Smooth muscle cell (in vitro differentiated cells): ENCODE data around the gene SLC6A19. TPM values are rescaled to one million over a fixed set of nuclear protein-coding genes. Genes with fewer than 3 reads are reported as not detected.

ENCODE experiments used
- DNase-seq: peaks from one replicate; lab custom pipeline; 2025; ENCODE audit not compliant: unreplicated experiment; lab: John Stamatoyannopoulos, UW
- H2AFZ ChIP-seq: fragments of 200-600 bp; sonication (generic); 2 replicates; pipeline ENCODE4 v1.6.0; 2016; ENCODE audit warnings: antibody characterized with exemption, low read depth, mild to moderate bottlenecking
- H3F3A ChIP-seq: fragments of 200-600 bp; sonication (generic); 2 replicates; pipeline ENCODE4 v1.6.0; 2017; ENCODE audit warnings: antibody characterized with exemption, low read depth
- H3K27ac ChIP-seq: fragments of 200-600 bp; sonication (generic); 2 replicates; pipeline ENCODE4 v1.5.1; 2016; ENCODE audit warnings: low read depth, mild to moderate bottlenecking
- H3K27me3 ChIP-seq: fragments of 200-600 bp; sonication (generic); 2 replicates; pipeline ENCODE4 v1.6.1; 2016; ENCODE audit warnings: low read depth, mild to moderate bottlenecking
- H3K36me3 ChIP-seq: fragments of 200-600 bp; sonication (generic); 2 replicates; pipeline ENCODE4 v1.5.1; 2016; ENCODE audit warnings: low read depth
- H3K4me1 ChIP-seq: fragments of 200-600 bp; sonication (generic); 2 replicates; pipeline ENCODE4 v1.5.1; 2016; ENCODE audit warnings: low read depth
- H3K4me2 ChIP-seq: fragments of 200-600 bp; sonication (generic); 2 replicates; pipeline ENCODE4 v1.6.0; 2016; ENCODE audit warnings: mild to moderate bottlenecking
- H3K4me3 ChIP-seq: fragments of 200-600 bp; sonication (generic); 2 replicates; pipeline ENCODE4 v1.5.1; 2016; ENCODE audit warnings: mild to moderate bottlenecking
- H3K79me2 ChIP-seq: fragments of 200-600 bp; sonication (generic); 2 replicates; pipeline ENCODE4 v1.6.0; 2016; ENCODE audit warnings: low read depth, mild to moderate bottlenecking
- H3K9ac ChIP-seq: fragments of 200-600 bp; sonication (generic); 2 replicates; pipeline ENCODE4 v1.6.0; 2016; ENCODE audit warnings: low read depth
- H3K9me3 ChIP-seq: fragments of 200-600 bp; sonication (generic); replicated peaks from 2 replicates; pipeline ENCODE4 v1.5.1; 2016; ENCODE audit warnings: low read depth
- H4K20me1 ChIP-seq: fragments of 200-600 bp; sonication (generic); 2 replicates; pipeline ENCODE4 v1.6.0; 2016; ENCODE audit warnings: low read depth
- WGBS: methylation state at CpG from one replicate; pipeline ENCODE4 v1.1.7; 2016; ENCODE audit warnings: low lambda C conversion rate; 5-methylcytosine and 5-hydroxymethylcytosine counted together
- polyA plus RNA-seq: library from polyadenylated mRNA; unstranded; fragments of >200 nt; fragmentation: Nextera tagmentation; extraction: Ambion mirVana; gene quantifications from 2 replicates; pipeline ENCODE4 v1.2.1, GENCODE V29; 2016
- total RNA-seq: library from RNA; depleted of rRNA; stranded (reverse); fragments of >200 nt; gene quantifications from 2 replicates; pipeline ENCODE4 v1.2.3, GENCODE V29; 2014
- TF ChIP-seq, protein P1 (sequence below): fragments of 200-600 bp; sonication (generic); IDR thresholded peaks from 2 replicates; pipeline ENCODE4 v1.5.1; 2017; ENCODE audit warnings: borderline replicate concordance, mild to moderate bottlenecking, antibody characterized with exemption; ENCODE audit not compliant: insufficient read depth, poor library complexity, severe bottlenecking

The SLC6A19 gene
- total and polyA plus RNA-seq, 2 experiments from 2014 or later: not detected

DNA sequence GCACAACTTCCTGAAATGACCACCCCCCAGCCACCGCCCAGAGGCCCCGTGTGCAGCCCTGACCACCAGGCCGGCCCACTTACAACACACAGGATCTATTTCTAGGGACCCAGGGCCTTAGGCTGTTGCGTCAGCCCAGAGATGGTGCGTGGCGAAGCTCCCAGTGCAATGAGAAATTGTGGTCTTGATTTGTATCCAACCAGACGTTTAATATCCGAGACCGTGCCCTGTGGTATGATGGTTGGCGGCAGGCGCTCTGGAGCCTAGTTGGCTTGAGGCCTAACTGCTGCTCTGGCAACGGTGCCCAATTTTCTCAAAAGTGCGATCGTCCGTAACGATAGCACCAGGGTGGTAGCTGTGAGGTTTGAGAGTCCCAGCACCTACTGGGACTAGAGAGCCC is 32.6 kb upstream of the SLC6A19 start:
- Histone ChIP-seq H3F3A (no peaks in the 10 kb centered on the region), H3K79me2 (no peaks in the 10 kb centered on the region), H3K36me3 (no peaks in the 10 kb centered on the region), H3K27ac (no peak overlapping the region), H2AFZ (no peak overlapping the region), H3K4me1 (no peaks in the 10 kb centered on the region), H3K9me3 (no peaks in the 10 kb centered on the region), H3K4me2 (no peak overlapping the region), H3K4me3 (no peak overlapping the region), H4K20me1 (no peaks in the 10 kb centered on the region), H3K9ac (no peak overlapping the region), H3K27me3 (no peaks in the 10 kb centered on the region)
- TF ChIP-seq, protein P1, sequence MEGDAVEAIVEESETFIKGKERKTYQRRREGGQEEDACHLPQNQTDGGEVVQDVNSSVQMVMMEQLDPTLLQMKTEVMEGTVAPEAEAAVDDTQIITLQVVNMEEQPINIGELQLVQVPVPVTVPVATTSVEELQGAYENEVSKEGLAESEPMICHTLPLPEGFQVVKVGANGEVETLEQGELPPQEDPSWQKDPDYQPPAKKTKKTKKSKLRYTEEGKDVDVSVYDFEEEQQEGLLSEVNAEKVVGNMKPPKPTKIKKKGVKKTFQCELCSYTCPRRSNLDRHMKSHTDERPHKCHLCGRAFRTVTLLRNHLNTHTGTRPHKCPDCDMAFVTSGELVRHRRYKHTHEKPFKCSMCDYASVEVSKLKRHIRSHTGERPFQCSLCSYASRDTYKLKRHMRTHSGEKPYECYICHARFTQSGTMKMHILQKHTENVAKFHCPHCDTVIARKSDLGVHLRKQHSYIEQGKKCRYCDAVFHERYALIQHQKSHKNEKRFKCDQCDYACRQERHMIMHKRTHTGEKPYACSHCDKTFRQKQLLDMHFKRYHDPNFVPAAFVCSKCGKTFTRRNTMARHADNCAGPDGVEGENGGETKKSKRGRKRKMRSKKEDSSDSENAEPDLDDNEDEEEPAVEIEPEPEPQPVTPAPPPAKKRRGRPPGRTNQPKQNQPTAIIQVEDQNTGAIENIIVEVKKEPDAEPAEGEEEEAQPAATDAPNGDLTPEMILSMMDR: no peak
- 97% methylated on average over 16 of the region's 16 CpGs for WGBS
- DNase-seq: no peak

GRCh38 chr5:1169211-1170115 is 31.9 kb upstream of the SLC6A19 start:
- H3K9ac ChIP-seq: no peak overlapping the region
- 95% methylated on average over 31 of the region's 33 CpGs for WGBS
- H3K9me3 ChIP-seq: no peaks in the 10 kb centered on the region
- no peaks in the 10 kb centered on the region for H3K36me3 ChIP-seq
- no peaks in the 10 kb centered on the region for H3F3A ChIP-seq
- H3K4me3 ChIP-seq: no peak overlapping the region
- no peak overlapping the region for H2AFZ ChIP-seq
- H4K20me1 ChIP-seq: no peaks in the 10 kb centered on the region
- no peak overlapping the region for H3K27ac ChIP-seq
- TF ChIP-seq, protein P1: no peak
- H3K4me2 ChIP-seq: no peak overlapping the region
- no peaks in the 10 kb centered on the region for H3K27me3 ChIP-seq
- no peaks in the 10 kb centered on the region for H3K4me1 ChIP-seq
- DNase-seq: no peak
- no peaks in the 10 kb centered on the region for H3K79me2 ChIP-seq

- no peaks in the 10 kb centered on the region for H3K9me3 ChIP-seq
- no peak overlapping the region for H3K27ac ChIP-seq
- H3K4me2 ChIP-seq: no peak overlapping the region
- no peak overlapping the region for H2AFZ ChIP-seq
- no peaks in the 10 kb centered on the region for H3K27me3 ChIP-seq
- H3K9ac ChIP-seq: no peak overlapping the region
- no peaks in the 10 kb centered on the region for H3K36me3 ChIP-seq
- H4K20me1 ChIP-seq: no peaks in the 10 kb centered on the region
- WGBS: 43% methylated on average over 15 of the region's 15 CpGs
- no peaks in the 10 kb centered on the region for H3F3A ChIP-seq
- H3K4me1 ChIP-seq: no peaks in the 10 kb centered on the region
- no peak for DNase-seq
- no peak overlapping the region for H3K4me3 ChIP-seq
- TF ChIP-seq, protein P1: no peak
- H3K79me2 ChIP-seq: no peaks in the 10 kb centered on the region
Measured at GRCh38 chr5:1171340-1171941, 30.0 kb upstream of the SLC6A19 start.
